ENCODE results near the gene C1QB. TPM values are rescaled to one million over a fixed set of nuclear protein-coding genes. Genes with fewer than 3 reads are reported as not detected.

Gene C1QB
- total RNA-seq, 4 donors from 2014 or later: 252 to 592 (median 411) TPM

GRCh38 chr1:22629886-22630285 is 23.1 kb upstream of the C1QB start:
- Histone ChIP-seq H3K4me1 (no peaks in the 10 kb centered on the region), H3K27ac (no peak overlapping the region), H3K27me3 (peaks cover 0 to 54% of the 10 kb centered on the region in 2 donors), H3K4me3 (no peak overlapping the region), H3K36me3 (no peaks in the 10 kb centered on the region), H3K9me3 (no peaks in the 10 kb centered on the region)
- WGBS, 2 donors: 16 to 24% methylated on average over 2 of the region's 2 CpGs
- TF ChIP-seq, protein P1, sequence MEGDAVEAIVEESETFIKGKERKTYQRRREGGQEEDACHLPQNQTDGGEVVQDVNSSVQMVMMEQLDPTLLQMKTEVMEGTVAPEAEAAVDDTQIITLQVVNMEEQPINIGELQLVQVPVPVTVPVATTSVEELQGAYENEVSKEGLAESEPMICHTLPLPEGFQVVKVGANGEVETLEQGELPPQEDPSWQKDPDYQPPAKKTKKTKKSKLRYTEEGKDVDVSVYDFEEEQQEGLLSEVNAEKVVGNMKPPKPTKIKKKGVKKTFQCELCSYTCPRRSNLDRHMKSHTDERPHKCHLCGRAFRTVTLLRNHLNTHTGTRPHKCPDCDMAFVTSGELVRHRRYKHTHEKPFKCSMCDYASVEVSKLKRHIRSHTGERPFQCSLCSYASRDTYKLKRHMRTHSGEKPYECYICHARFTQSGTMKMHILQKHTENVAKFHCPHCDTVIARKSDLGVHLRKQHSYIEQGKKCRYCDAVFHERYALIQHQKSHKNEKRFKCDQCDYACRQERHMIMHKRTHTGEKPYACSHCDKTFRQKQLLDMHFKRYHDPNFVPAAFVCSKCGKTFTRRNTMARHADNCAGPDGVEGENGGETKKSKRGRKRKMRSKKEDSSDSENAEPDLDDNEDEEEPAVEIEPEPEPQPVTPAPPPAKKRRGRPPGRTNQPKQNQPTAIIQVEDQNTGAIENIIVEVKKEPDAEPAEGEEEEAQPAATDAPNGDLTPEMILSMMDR (IDR thresholded peaks at IDR 0.05): no peak
- TF ChIP-seq POLR2A (IDR thresholded peaks at IDR 0.05) (no peak), EP300 (IDR thresholded peaks at IDR 0.05) (no peak)
- no peak for DNase-seq (ENCODE audit: low spot score in 2 of 2)

DNA sequence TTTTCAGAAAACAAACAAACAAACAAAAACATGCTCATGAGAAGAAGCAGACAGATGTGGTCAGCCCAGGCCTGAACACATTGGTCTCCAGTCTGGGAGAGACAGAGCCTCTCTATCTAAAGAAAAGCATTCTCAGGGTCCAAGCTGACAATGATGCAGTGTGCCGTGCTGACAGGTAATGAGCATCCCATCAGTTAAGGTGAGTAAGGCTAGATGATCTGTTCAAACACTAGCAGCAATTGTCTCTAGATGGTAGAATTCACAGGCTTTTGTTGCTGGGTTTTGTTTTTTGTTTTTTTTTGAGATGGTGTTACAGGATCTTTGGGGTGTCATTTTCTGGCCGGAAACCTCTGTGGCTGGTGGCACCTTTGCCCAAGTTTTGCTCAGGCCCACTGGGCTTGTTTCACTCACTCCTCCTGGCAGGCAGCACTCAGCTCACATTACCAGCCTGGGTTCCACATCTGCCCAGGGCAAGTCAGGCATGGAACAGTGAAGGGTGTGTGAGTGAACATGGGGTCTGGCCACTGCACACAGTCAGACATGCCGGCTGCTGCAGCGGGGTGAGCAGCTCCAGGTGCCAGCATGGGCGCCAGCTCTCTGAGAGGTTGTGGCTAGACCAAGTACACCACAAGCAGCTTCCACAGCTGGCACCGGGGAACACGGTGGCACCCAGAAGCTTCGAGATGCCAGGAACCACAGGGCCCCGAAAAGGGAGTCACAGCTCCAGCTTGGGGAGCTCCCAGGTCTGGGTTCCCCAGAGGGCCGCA is 19.2 kb upstream of the C1QB start:
- H3K27me3 ChIP-seq: peaks cover 0 to 30% of the 10 kb centered on the region in 2 donors
- DNase-seq (ENCODE audit: low spot score in 2 of 2): no peak
- H3K27ac ChIP-seq: no peak overlapping the region
- H3K4me1 ChIP-seq: no peaks in the 10 kb centered on the region
- WGBS, 2 donors: 82 to 88% methylated on average over 10 of the region's 10 CpGs
- H3K9me3 ChIP-seq: no peaks in the 10 kb centered on the region
- H3K36me3 ChIP-seq: no peaks in the 10 kb centered on the region
- H3K4me3 ChIP-seq: no peak overlapping the region
- TF ChIP-seq EP300 (IDR thresholded peaks at IDR 0.05): no peak
- TF ChIP-seq, protein P1 (IDR thresholded peaks at IDR 0.05): no peak
- no peak for TF ChIP-seq POLR2A (IDR thresholded peaks at IDR 0.05)

- no peak for TF ChIP-seq POLR2A (IDR thresholded peaks at IDR 0.05)
- TF ChIP-seq EP300 (IDR thresholded peaks at IDR 0.05): no peak
- TF ChIP-seq, protein P1 (IDR thresholded peaks at IDR 0.05): no peak
- 51 to 55% methylated on average over 5 to 6 of the region's 7 CpGs for WGBS, 2 donors
- Histone ChIP-seq H3K9me3 (no peaks in the 10 kb centered on the region), H3K27ac (no peak overlapping the region), H3K4me3 (no peak overlapping the region), H3K36me3 (no peaks in the 10 kb centered on the region), H3K27me3 (peaks cover 0 to 28% of the 10 kb centered on the region in 2 donors), H3K4me1 (no peaks in the 10 kb centered on the region)
- no peak for DNase-seq (ENCODE audit: low spot score in 2 of 2)
These were observed 17.6 kb upstream of the C1QB start for GRCh38 chr1:22635436-22635835.

- WGBS, 2 donors: 49 to 56% methylated on average over 5 of the region's 5 CpGs
- Histone ChIP-seq H3K4me1 (no peaks in the 10 kb centered on the region), H3K4me3 (peak within 1 kb of the TSS in 3 of 4 donors; percentile 9 to 41 (median 19)), H3K36me3 (no peaks in the 10 kb centered on the region), H3K27me3 (peaks cover 0 to 34% of the 10 kb centered on the region in 2 donors), H3K27ac (no peak within 1 kb of the TSS), H3K9me3 (no peaks in the 10 kb centered on the region)
- TF ChIP-seq, protein P1 (IDR thresholded peaks at IDR 0.05): no peak
- peak in 1 of 2 donors; percentile 84 for TF ChIP-seq EP300 (IDR thresholded peaks at IDR 0.05)
- peak; percentile 28 to 43 for DNase-seq (ENCODE audit: low spot score in 2 of 2)
These were observed 16.7 kb upstream of the C1QB start, which contains the start of gene C1QA for GRCh38 chr1:22636353-22636752. Gene C1QA (plus strand): TSS chr1:22636628. CDS start chr1:22637617, 989 bp downstream.

DNA sequence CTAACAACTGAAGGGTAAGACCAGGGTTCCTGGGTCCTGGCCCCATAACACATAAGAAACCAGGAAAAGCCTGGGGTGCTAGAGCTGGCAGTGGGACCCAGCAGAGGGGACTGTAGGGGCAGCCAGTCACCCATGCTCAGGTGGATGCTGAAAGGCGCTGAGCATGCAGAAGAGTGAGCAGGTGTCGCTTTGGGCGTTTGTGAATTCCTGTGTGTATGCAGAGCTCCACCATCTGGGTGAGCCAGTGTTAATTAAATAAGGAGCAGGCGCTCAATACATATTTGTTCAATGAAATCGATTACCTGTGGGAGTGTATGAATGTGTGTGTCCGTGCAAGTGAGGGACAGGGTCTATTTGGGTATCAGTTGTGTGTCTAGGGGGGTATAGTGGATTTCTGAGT is 16.1 kb upstream of the C1QB start:
- Histone ChIP-seq H3K4me3 (peak overlapping the region in 2 of 4 donors; percentile 19 to 41), H3K27me3 (peaks cover 0 to 39% of the 10 kb centered on the region in 2 donors), H3K36me3 (no peaks in the 10 kb centered on the region), H3K9me3 (no peaks in the 10 kb centered on the region), H3K27ac (no peak overlapping the region), H3K4me1 (peaks cover 0 to 3% (median 1%) of the 10 kb centered on the region in 4 donors)
- TF ChIP-seq POLR2A (IDR thresholded peaks at IDR 0.05) (no peak), EP300 (IDR thresholded peaks at IDR 0.05) (no peak)
- TF ChIP-seq, protein P1 (IDR thresholded peaks at IDR 0.05): no peak
- DNase-seq (ENCODE audit: low spot score in 2 of 2): no peak
- 72 to 77% methylated on average over 6 of the region's 6 CpGs for WGBS, 2 donors
